OCI-LY7 (cell line): Measurements from ENCODE around the gene TMEM147. TPM values are rescaled to one million over a fixed set of nuclear protein-coding genes. Genes with fewer than 3 reads are reported as not detected.

Experiments used
- BruUV-seq: library from RNA; stranded (reverse); fragments of 400-500 nt; replicated peaks from 2 replicates; lab custom pipeline; 2021; lab: Mats Ljungman, UMichigan
- CTCF ChIA-PET: fragments of 300-600 bp; sonication (Branson Sonifier 250); formaldehyde crosslinking; loops from one replicate; lab custom pipeline; 2022; ENCODE audit warnings: antibody characterized with exemption; ENCODE audit not compliant: unreplicated experiment; lab: Charles Lee
- POLR2A ChIA-PET: fragments of 300-600 bp; sonication (Branson Sonifier 250); formaldehyde crosslinking; loops from one replicate; lab custom pipeline; 2022; ENCODE audit warnings: antibody characterized with exemption; lab: Charles Lee
- DNase-seq: peaks from one replicate; pipeline ENCODE4 v3.0.0-alpha.2; 2015; ENCODE audit warnings: low spot score
- H2AFZ ChIP-seq: fragments of 200-600 bp; sonication (generic), shearing (Covaris generic); 2 replicates; pipeline ENCODE4 v1.6.1; 2014; ENCODE audit warnings: mild to moderate bottlenecking, antibody characterized with exemption, low read length, moderate library complexity
- H3K27ac ChIP-seq: fragments of 200-600 bp; sonication (generic); 2 replicates; pipeline ENCODE4 v1.5.1; 2014; ENCODE audit warnings: mixed run types, low read depth, mild to moderate bottlenecking, moderate library complexity, low read length, inconsistent platforms; ENCODE audit not compliant: poor library complexity, severe bottlenecking
- H3K36me3 ChIP-seq: fragments of 200-600 bp; sonication (generic); 2 replicates; pipeline ENCODE4 v1.6.1; 2014; ENCODE audit warnings: mild to moderate bottlenecking, antibody characterized with exemption, low read length, moderate library complexity, mixed read lengths; ENCODE audit not compliant: insufficient read depth
- H3K4me1 ChIP-seq: fragments of 200-600 bp; sonication (generic); 2 replicates; pipeline ENCODE4 v1.5.1; 2014; ENCODE audit warnings: mild to moderate bottlenecking, low read length; ENCODE audit not compliant: insufficient read depth, poor library complexity, severe bottlenecking
- H3K4me2 ChIP-seq: fragments of 200-600 bp; sonication (generic); 2 replicates; pipeline ENCODE4 v1.6.1; 2014; ENCODE audit warnings: mild to moderate bottlenecking, low read length
- H3K4me3 ChIP-seq: fragments of 200-600 bp; sonication (generic); 2 replicates; pipeline ENCODE4 v1.5.1; 2014; ENCODE audit warnings: mild to moderate bottlenecking, low read depth, low read length; ENCODE audit not compliant: poor library complexity, severe bottlenecking
- H3K79me2 ChIP-seq: fragments of 200-600 bp; sonication (generic); 2 replicates; pipeline ENCODE4 v1.6.1; 2016; ENCODE audit warnings: low read depth, mild to moderate bottlenecking, low read length, moderate library complexity, mixed read lengths; ENCODE audit not compliant: insufficient read depth
- H3K9me2 ChIP-seq: fragments of 200-600 bp; sonication (generic); 2 replicates; pipeline ENCODE4 v1.6.1; 2016; ENCODE audit warnings: mild to moderate bottlenecking, low read length, mixed read lengths; ENCODE audit not compliant: insufficient read depth
- H3K9me3 ChIP-seq: fragments of 200-600 bp; sonication (generic); 2 replicates; pipeline ENCODE4 v1.6.1; 2014; ENCODE audit warnings: mild to moderate bottlenecking, mixed run types, low read length, mixed read lengths
- H4K20me1 ChIP-seq: fragments of 200-600 bp; sonication (generic); 2 replicates; pipeline ENCODE4 v1.6.1; 2014; ENCODE audit warnings: mild to moderate bottlenecking, antibody characterized with exemption, low read length, moderate library complexity, mixed read lengths; ENCODE audit not compliant: insufficient read depth
- EZH2phosphoT487 ChIP-seq: fragments of 200-600 bp; sonication (generic); IDR thresholded peaks from 2 replicates; pipeline ENCODE4 v1.6.1; 2018; ENCODE audit warnings: low read depth, borderline replicate concordance, mild to moderate bottlenecking, mixed run types, antibody characterized with exemption, low read length, moderate library complexity, mixed read lengths
- intact Hi-C: fragments of 100-400 bp; cut with micrococcal nuclease; formaldehyde crosslinking; loops from one replicate; pipeline ENCODE4 v1.10.0; 2022; ENCODE audit not compliant: unreplicated experiment
- total RNA-seq, 2 experiments: library from RNA; depleted of rRNA in 1 of 2; stranded (reverse); fragments of >200 nt in 1 of 2; shearing (Covaris generic) in 1 of 2; gene quantifications; 2 replicates each; pipeline ENCODE4 v1.2.3, GENCODE V29; 2014 to 2022
- TF ChIP-seq, protein P1 (sequence below): fragments of 200-600 bp; sonication (generic); conservative IDR thresholded peaks from 2 replicates; pipeline ENCODE4 v1.5.1; 2014; ENCODE audit warnings: mild to moderate bottlenecking, antibody characterized with exemption, low read length, moderate library complexity, mixed read lengths

Gene TMEM147
- total RNA-seq, 2 experiments from 2014 or later, result 47.1 to 83.2 TPM

DNA sequence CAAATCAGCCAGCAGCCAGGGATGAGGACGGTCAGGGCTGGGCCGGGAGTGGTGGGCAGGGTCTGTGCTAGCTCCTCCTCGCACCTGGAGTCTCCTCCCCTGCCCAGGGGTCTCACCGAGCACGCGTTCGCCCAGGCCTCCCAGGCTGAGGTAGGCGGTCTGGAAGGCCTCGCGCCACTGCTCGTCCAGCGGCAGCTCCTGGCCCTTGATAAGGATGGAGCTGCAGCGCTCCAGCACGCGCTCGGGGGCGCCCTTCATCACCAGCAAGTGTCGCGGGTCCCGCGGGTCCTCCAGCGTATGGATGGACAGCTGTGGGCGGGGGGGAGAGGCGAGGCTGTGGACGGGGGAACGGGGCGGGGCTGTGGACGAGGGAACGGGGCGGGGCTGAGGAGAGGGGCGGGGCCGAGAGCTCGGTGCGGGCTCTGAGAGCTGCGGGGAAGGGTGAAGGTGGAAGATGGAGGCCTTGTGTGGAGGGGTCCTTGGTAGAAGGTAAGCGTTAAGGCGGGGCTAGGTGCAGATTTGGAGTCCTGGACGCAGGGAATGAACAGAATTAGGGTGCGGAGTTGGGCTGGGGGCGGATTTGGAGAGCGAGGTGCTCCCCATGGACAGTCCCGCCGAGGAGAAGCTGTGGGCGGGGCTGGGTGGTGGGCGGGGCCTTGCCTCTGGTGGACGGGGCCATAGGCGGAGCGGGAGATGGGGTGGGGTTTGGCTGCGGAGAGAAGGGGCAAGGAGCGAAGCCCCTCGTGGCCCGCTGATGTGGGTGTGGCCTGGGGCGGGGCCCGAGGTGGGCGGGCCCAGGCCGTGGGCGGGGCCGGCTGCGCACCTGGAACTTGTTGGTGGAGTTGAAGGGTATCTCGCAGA lies 12.3 kb downstream of the TMEM147 start:
- no peak overlapping the region for H3K4me3 ChIP-seq
- peaks cover 18% of the 10 kb centered on the region for H3K4me1 ChIP-seq
- peak; percentile 35 for DNase-seq
- H3K27ac ChIP-seq, result no peak overlapping the region
- no TSS peak for BruUV-seq
- H4K20me1 ChIP-seq, result no peaks in the 10 kb centered on the region
- H2AFZ ChIP-seq, result no peak overlapping the region
- no peaks in the 10 kb centered on the region for H3K9me2 ChIP-seq
- POLR2A ChIA-PET, result interaction anchor here (0.6 to 1.2 kb wide), 3 partner anchors 31 to 90 kb away, joined by 3 read pairs; partner anchors contain the start of genes COX6B1 and HAUS5
- H3K4me2 ChIP-seq, result peak overlapping the region; percentile 45
- H3K9me3 ChIP-seq, result no peaks in the 10 kb centered on the region
- H3K79me2 ChIP-seq, result no peaks in the 10 kb centered on the region
- no peaks in the 10 kb centered on the region for H3K36me3 ChIP-seq
- TF ChIP-seq, protein P1, sequence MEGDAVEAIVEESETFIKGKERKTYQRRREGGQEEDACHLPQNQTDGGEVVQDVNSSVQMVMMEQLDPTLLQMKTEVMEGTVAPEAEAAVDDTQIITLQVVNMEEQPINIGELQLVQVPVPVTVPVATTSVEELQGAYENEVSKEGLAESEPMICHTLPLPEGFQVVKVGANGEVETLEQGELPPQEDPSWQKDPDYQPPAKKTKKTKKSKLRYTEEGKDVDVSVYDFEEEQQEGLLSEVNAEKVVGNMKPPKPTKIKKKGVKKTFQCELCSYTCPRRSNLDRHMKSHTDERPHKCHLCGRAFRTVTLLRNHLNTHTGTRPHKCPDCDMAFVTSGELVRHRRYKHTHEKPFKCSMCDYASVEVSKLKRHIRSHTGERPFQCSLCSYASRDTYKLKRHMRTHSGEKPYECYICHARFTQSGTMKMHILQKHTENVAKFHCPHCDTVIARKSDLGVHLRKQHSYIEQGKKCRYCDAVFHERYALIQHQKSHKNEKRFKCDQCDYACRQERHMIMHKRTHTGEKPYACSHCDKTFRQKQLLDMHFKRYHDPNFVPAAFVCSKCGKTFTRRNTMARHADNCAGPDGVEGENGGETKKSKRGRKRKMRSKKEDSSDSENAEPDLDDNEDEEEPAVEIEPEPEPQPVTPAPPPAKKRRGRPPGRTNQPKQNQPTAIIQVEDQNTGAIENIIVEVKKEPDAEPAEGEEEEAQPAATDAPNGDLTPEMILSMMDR, result no peak
- no peak for TF ChIP-seq EZH2phosphoT487
- CTCF ChIA-PET, result interaction anchor here (0.6 to 0.7 kb wide), 3 partner anchors 30 to 116 kb away, joined by 3 to 10 read pairs (median 9); no protein-coding TSS in a partner anchor
- intact Hi-C loops, result loop anchor here (5.0 kb wide), 1 partner anchor 70 kb away; the partner anchor contains the start of gene RBM42

GRCh38 chr19:35558400-35559280 lies 13.2 kb downstream of the TMEM147 start:
- no peak overlapping the region for H3K4me3 ChIP-seq
- peak overlapping the region; percentile 45; the same call in 1 of the 2 replicates for H3K4me2 ChIP-seq
- no peaks in the 10 kb centered on the region for H3K79me2 ChIP-seq
- no peak overlapping the region for H2AFZ ChIP-seq
- peaks cover 18% of the 10 kb centered on the region for H3K4me1 ChIP-seq
- no TSS peak for BruUV-seq
- no peaks in the 10 kb centered on the region for H3K9me3 ChIP-seq
- no peaks in the 10 kb centered on the region for H3K36me3 ChIP-seq
- POLR2A ChIA-PET, result interaction anchor here (0.8 to 1.2 kb wide), 2 partner anchors 54 to 89 kb away, joined by 3 read pairs; partner anchors contain the start of genes COX6B1 and HAUS5
- H4K20me1 ChIP-seq, result no peaks in the 10 kb centered on the region
- CTCF ChIA-PET, result no interaction called here
- intact Hi-C loops, result loop anchor here (5.0 kb wide), 1 partner anchor 69 kb away; the partner anchor contains the start of gene RBM42
- no peak for DNase-seq
- H3K27ac ChIP-seq, result no peak overlapping the region
- H3K9me2 ChIP-seq, result no peaks in the 10 kb centered on the region
- TF ChIP-seq EZH2phosphoT487, result no peak
- TF ChIP-seq, protein P1, result no peak
